Heart left ventricle (tissue), 16 donors: Measurements from ENCODE around the gene IL1A. TPM values are rescaled to one million over a fixed set of nuclear protein-coding genes. Genes with fewer than 3 reads are reported as not detected.

Source experiments
- ATAC-seq, 4 donors: fragments of 200-7000 bp; cut with Tn5 transposase; one replicate each; pipeline ENCODE4 v1.9.1; 2020 to 2022; ENCODE audit warnings: moderate library complexity in 4 of 4, mild to moderate bottlenecking in 3 of 4, moderate number of reproducible peaks in 1 of 4
- DNase-seq, 5 donors: peaks; one replicate each; pipeline ENCODE4 v3.0.0-alpha.2; 2020
- H3K27ac ChIP-seq, 12 donors: fragments of 200-600 bp; sonication (generic) in 4 of 12; one replicate each; pipeline versions ENCODE4 v1.5.0 to v1.8.0; 2016 to 2022; ENCODE audit warnings: mild to moderate bottlenecking in 2 of 12
- H3K27me3 ChIP-seq, 9 donors: fragments of 200-600 bp; sonication (generic) in 2 of 9; one replicate each; pipeline versions ENCODE4 v1.5.1 to v1.8.0; 2016 to 2022; ENCODE audit warnings: mild to moderate bottlenecking in 3 of 9
- H3K36me3 ChIP-seq, 9 donors: fragments of 200-600 bp; sonication (generic) in 2 of 9; one replicate each; pipeline versions ENCODE4 v1.5.0 to v1.8.0; 2018 to 2022; ENCODE audit warnings: mild to moderate bottlenecking in 2 of 9
- H3K4me1 ChIP-seq, 12 donors: fragments of 200-600 bp; sonication (generic) in 4 of 12; one replicate each; pipeline versions ENCODE4 v1.5.0 to v1.8.0; 2016 to 2022; ENCODE audit warnings: mild to moderate bottlenecking in 3 of 12
- H3K4me3 ChIP-seq, 12 donors: fragments of 200-600 bp; sonication (generic) in 4 of 12; one replicate each; pipeline versions ENCODE4 v1.5.0 to v1.8.0; 2017 to 2022; ENCODE audit warnings: mild to moderate bottlenecking in 9 of 12, moderate library complexity in 4 of 12
- H3K9me3 ChIP-seq, 12 donors: fragments of 200-600 bp; sonication (generic) in 4 of 12; one replicate each; pipeline versions ENCODE4 v1.5.0 to v1.8.0; 2016 to 2022; ENCODE audit warnings: mild to moderate bottlenecking in 1 of 12
- POLR2A ChIP-seq, 2 donors: fragments of 450-650 bp; IDR thresholded peaks; one replicate each; pipeline ENCODE4 v1.6.1; 2017; ENCODE audit warnings: antibody characterized with exemption in 2 of 2, mild to moderate bottlenecking in 2 of 2, moderate library complexity in 2 of 2
- WGBS, 4 donors: extraction: QIAGEN DNeasy Blood & Tissue Kit in 2 of 4; methylation state at CpG; one replicate each; pipeline versions ENCODE4 v1.1.5 to v1.1.7; 2013 to 2018; 5-methylcytosine and 5-hydroxymethylcytosine counted together
- intact Hi-C, 10 donors: fragments of 100-400 bp; cut with DNase I; formaldehyde crosslinking; loops; one replicate each; pipeline versions ENCODE4 v1.11.1 to v1.14.2; 2022
- polyA plus RNA-seq, 2 donors: library from polyadenylated mRNA; stranded (reverse); fragments of 200-250 nt; gene quantifications; one replicate each; pipeline ENCODE4 v1.2.3, GENCODE V29; 2013
- total RNA-seq, 9 donors: library from RNA; depleted of rRNA in 2 of 9; stranded (reverse); fragments of >200 nt in 2 of 9; fragmentation: NEBNext Ultra II Directional in 3 of 9; extraction: Animal tissue kit (Norgen Biotek cat#: 25700) in 3 of 9; gene quantifications; one replicate each; pipeline versions ENCODE4 v1.1.0 to v1.2.4, GENCODE V29; 2016 to 2023
- TF ChIP-seq, protein P1 (sequence below), 12 donors: fragments of 200-600 bp; sonication (generic) in 4 of 12; IDR thresholded peaks; one replicate each; pipeline versions ENCODE4 v1.5.0 to v1.8.0; 2018 to 2022; ENCODE audit warnings: antibody characterized with exemption in 12 of 12, mild to moderate bottlenecking in 5 of 12
- donor health status: ischemic (EF 13 %, LVEDD 7.1; RV severe dilation, severe dysfunction).
- donor health status: healthy with polysubstance abuse.
- donor health status: DM: no; HTN: yes; CAD: no.
- donor health status: DM: no; HTN: no; CAD: no.
- donor health status: ischemic (EF 25% LVEDD 6.9; RV normal size, moderate dysfunction).
- donor health status: ischemic (EF 25% LVEDD 5.7; RV mildly dilated, moderate dysfunction).
- donor health status: healthy.
- donor health status: DM: yes; HTN: yes; CAD: no.
- donor health status: ischemic (EF 35%, LVEDD 5.7; RV mildly dilated, moderate dysfunction).
- donor health status: nonischemic (EF 11% LVEDD 7.7; RV severe dilation, severe dysfunction).
- donor health status: DM: yes; HTN: yes; CAD: no.
- donor health status: PGD.
- donor health status: ischemic (EF 29% LVEDD 5.4; RV normal size, mild dysfunction).
- donor health status: nonischemic (EF 23%, LVEDD 6.1; RV moderate dilation, normal function).

The IL1A gene
- total and polyA plus RNA-seq, 11 donors, result 0.13 TPM; not detected in 10

DNA sequence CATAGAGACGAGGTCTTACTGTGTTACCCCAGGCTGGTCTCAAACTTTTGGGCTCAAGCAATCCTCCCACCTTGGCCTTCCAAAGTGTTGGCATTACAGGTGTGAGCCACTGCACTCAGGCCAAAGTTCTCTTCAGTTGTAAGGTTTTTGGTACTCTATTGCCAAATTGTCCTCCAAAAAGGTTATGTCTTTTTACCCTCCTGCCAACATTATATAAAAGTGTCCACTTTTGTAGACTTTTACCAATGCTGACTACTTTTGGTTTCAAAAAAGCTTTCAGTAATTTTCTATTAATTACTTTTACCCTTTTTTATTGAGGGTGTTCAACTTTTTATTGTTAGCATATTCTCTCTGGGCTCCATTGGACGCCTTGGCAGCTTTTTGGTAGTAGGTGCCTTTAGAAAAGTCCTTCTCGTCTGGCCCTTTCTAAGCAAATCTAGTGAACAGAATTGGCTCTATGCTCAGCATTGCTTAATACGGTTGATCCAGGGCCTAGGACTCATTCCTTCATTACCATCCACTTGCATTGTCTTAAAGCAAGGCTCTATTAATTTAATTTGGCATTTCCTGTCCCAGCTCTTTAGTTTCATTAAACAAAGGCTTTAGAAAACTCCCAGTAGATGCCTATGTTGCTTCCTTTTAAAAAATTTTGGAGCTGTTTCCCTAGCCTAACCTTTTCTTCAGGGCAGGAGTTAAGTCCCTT is 16.7 kb upstream of the IL1A start:
- H3K36me3 ChIP-seq, result no peaks in the 10 kb centered on the region
- ATAC-seq, result no peak
- H3K4me1 ChIP-seq, result peaks cover 0 to 6% (median 0%) of the 10 kb centered on the region in 12 donors
- H3K27me3 ChIP-seq, result no peaks in the 10 kb centered on the region
- TF ChIP-seq, protein P1, sequence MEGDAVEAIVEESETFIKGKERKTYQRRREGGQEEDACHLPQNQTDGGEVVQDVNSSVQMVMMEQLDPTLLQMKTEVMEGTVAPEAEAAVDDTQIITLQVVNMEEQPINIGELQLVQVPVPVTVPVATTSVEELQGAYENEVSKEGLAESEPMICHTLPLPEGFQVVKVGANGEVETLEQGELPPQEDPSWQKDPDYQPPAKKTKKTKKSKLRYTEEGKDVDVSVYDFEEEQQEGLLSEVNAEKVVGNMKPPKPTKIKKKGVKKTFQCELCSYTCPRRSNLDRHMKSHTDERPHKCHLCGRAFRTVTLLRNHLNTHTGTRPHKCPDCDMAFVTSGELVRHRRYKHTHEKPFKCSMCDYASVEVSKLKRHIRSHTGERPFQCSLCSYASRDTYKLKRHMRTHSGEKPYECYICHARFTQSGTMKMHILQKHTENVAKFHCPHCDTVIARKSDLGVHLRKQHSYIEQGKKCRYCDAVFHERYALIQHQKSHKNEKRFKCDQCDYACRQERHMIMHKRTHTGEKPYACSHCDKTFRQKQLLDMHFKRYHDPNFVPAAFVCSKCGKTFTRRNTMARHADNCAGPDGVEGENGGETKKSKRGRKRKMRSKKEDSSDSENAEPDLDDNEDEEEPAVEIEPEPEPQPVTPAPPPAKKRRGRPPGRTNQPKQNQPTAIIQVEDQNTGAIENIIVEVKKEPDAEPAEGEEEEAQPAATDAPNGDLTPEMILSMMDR (IDR thresholded peaks at IDR 0.05), result no peak
- no peak for TF ChIP-seq POLR2A (IDR thresholded peaks at IDR 0.05)
- H3K4me3 ChIP-seq, result no peak overlapping the region
- no peak overlapping the region for H3K27ac ChIP-seq
- intact Hi-C loops, result no loop called here
- DNase-seq, result no peak
- 80 to 88% (median 84%) methylated on average over 4 of the region's 4 CpGs for WGBS, 4 donors
- peaks cover 0 to 7% (median 0%) of the 10 kb centered on the region in 12 donors for H3K9me3 ChIP-seq

DNA sequence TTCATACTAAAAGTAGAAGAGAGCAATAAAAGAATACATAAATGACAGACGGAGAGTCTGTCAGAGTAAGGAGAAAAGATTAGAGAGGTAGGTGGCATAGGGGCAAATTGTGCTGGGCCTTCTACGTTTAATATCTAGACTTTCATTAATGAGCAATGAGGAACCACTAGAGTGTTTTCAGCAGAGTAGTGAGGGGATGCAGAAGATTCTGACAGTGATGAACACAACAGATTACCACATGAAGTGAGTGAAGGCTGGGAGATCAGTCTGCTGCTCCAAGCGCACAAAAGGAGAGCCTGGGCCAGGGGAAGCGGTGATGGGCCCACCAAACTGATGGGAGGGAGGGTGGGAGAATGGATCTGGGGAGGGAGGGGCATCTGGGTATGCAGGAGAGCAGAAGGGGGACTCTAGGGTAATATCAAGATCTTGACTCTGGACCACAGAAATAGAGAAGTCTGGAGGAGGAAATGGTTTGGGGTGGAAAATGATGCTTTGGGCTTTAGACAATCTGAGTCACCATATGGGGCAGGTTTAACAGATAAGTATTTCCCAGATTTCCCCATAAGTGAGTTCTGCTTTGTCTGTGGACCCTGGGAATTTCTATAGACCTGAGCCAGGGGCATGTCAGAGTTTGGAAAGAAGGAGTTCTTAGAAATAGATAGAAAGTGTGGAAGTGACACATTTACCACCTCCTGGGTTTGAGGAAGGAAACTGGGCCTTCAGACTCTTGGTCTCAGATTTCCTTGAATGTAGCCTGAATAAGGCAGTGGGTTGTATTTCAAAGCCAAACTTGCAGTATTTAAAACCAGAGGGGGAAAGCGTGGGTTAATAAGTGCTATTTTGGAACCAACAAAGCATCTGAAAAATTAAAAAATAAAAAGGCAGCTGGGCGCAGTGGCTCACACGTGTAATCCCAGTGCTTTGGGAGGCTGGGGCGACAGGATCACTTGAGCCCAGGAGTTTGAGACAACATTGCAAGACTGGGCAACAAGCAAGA is 15.0 kb upstream of the IL1A start:
- intact Hi-C loops, result no loop called here
- H3K36me3 ChIP-seq, result no peaks in the 10 kb centered on the region
- DNase-seq, result no peak
- no peak overlapping the region for H3K4me3 ChIP-seq
- H3K27ac ChIP-seq, result no peak overlapping the region
- ATAC-seq, result no peak
- H3K27me3 ChIP-seq, result no peaks in the 10 kb centered on the region
- 81 to 90% (median 85%) methylated on average over 8 of the region's 8 CpGs for WGBS, 4 donors
- H3K9me3 ChIP-seq, result peaks cover 0 to 7% (median 0%) of the 10 kb centered on the region in 12 donors
- peaks cover 0 to 14% (median 0%) of the 10 kb centered on the region in 12 donors for H3K4me1 ChIP-seq
- TF ChIP-seq POLR2A (IDR thresholded peaks at IDR 0.05), result no peak
- TF ChIP-seq, protein P1 (IDR thresholded peaks at IDR 0.05), result no peak

DNA sequence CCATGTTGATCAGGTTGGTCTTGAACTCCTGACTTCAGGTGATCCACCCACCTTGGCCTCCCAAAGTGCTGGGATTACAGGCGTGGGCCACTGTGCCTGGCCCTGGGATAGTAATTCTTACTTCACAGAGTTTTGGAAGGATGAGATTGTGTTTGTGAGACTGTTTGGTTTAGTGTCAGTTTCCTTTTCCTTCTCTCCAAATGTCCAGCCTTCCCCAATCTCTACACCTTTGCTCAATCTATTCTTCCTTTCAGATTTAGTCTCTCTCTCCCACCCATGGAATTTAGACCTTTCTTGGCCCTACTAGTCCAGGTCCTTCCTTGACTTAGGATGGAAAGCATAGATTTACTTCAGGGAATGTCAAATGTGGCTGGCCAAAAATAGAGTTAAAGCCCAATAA is 12.2 kb upstream of the IL1A start:
- peaks cover 0 to 27% (median 0%) of the 10 kb centered on the region in 12 donors for H3K4me1 ChIP-seq
- intact Hi-C loops, result no loop called here
- H3K9me3 ChIP-seq, result peaks cover 0 to 7% (median 0%) of the 10 kb centered on the region in 12 donors
- no peak overlapping the region for H3K4me3 ChIP-seq
- no peak for DNase-seq
- no peak for TF ChIP-seq POLR2A (IDR thresholded peaks at IDR 0.05)
- TF ChIP-seq, protein P1 (IDR thresholded peaks at IDR 0.05), result no peak
- WGBS, 4 donors, result 0% methylated on average over 1 of the region's 1 CpG
- no peak for ATAC-seq
- no peaks in the 10 kb centered on the region for H3K36me3 ChIP-seq
- H3K27me3 ChIP-seq, result no peaks in the 10 kb centered on the region
- H3K27ac ChIP-seq, result no peak overlapping the region

DNA sequence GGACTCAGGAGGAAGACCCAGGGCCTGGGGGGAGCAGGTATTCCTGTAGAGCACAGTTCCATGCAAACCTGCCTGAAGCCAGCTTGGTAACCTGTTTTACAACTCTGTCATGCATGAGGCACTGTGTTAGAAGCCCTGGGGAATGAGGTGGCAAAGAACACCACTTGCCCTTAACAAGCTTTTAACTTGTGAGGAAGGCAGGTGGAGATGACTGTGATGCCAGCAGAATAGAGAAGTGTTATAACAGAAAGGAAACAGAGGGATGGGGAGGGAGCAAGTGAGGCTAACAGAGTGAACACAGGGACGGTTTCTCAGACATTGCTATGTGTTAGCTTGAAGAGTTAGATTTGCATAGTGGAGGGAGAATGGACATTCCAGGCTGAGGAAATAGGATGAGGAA is 11.5 kb upstream of the IL1A start:
- intact Hi-C loops, result no loop called here
- TF ChIP-seq, protein P1 (IDR thresholded peaks at IDR 0.05), result no peak
- TF ChIP-seq POLR2A (IDR thresholded peaks at IDR 0.05), result no peak
- no peak overlapping the region for H3K4me3 ChIP-seq
- no peak overlapping the region for H3K27ac ChIP-seq
- 83 to 98% (median 89%) methylated on average over 1 of the region's 1 CpG for WGBS, 4 donors
- H3K36me3 ChIP-seq, result no peaks in the 10 kb centered on the region
- DNase-seq, result no peak
- no peak for ATAC-seq
- H3K9me3 ChIP-seq, result peaks cover 0 to 7% (median 0%) of the 10 kb centered on the region in 12 donors
- H3K27me3 ChIP-seq, result no peaks in the 10 kb centered on the region
- H3K4me1 ChIP-seq, result peaks cover 0 to 27% (median 0%) of the 10 kb centered on the region in 12 donors
